ENCODE measurements around the gene CELF1. TPM values are rescaled to one million over a fixed set of nuclear protein-coding genes. Genes with fewer than 3 reads are reported as not detected.
"Not testable (repeated sequence)": the region's sequence is repeated elsewhere in the genome, so short reads cannot be mapped to it uniquely, and the experiment has no call there.

Gene CELF1
- total RNA-seq, 2 experiments from 2014 or later, result 108 to 118 TPM

DNA sequence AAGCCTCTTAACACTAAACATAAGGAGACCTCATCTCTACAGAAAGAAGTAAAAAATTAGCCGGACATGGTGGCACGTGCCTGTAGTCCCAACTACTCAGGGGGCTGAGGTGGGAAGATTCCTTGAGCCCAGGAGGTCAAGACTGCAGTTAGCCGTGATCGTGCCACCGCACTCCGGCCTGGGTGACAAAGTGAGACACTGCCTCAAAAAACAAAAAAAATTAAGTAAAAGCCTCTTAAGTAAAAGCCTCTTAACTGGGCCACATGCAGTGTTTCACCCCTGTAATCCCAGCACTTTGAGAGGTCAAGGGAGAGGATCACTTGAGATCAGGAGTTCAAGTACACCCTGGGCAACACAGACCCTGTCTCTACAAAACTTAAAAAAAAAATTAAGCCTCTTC is 25.7 kb downstream of the CELF1 start:
- Mint-ChIP-seq H3K36me3 (peaks cover 4% of the 10 kb centered on the region), H3K9me3 (ENCODE audit: low read depth) (no peaks in the 10 kb centered on the region), H3K27ac (no peak overlapping the region), H3K4me3 (no peak overlapping the region), H3K4me1 (peaks cover 37% of the 10 kb centered on the region), H3K27me3 (no peaks in the 10 kb centered on the region)
- no peak for DNase-seq
- CTCF ChIA-PET, result no interaction called here
- ATAC-seq, result no peak

DNA sequence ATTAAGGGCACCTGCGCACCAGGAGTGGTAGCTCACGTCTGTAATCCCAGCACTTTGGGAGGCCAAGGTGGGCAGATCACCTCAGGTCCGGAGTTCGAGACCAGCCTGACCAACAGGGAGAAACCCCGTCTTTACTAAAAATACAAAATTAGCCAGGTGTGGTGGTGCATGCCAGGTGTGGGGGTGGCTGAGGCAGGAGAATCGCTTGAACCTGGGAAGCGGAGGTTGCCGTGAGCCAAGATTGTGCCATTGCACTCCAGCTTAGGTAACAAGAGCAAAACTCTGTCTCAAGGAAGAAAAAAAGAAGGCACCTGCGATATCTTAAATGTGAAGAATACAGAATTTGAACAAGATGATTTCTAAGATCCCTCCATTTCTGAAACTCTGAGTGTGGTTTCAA is 26.9 kb downstream of the CELF1 start:
- H3K27me3 Mint-ChIP-seq; ATAC-seq; H3K4me3 Mint-ChIP-seq; H3K36me3 Mint-ChIP-seq; H3K9me3 Mint-ChIP-seq (ENCODE audit: low read depth); CTCF ChIA-PET; H3K27ac Mint-ChIP-seq; DNase-seq: not testable (repeated sequence)
- peaks cover 40% of the 10 kb centered on the region for H3K4me1 Mint-ChIP-seq

DNA sequence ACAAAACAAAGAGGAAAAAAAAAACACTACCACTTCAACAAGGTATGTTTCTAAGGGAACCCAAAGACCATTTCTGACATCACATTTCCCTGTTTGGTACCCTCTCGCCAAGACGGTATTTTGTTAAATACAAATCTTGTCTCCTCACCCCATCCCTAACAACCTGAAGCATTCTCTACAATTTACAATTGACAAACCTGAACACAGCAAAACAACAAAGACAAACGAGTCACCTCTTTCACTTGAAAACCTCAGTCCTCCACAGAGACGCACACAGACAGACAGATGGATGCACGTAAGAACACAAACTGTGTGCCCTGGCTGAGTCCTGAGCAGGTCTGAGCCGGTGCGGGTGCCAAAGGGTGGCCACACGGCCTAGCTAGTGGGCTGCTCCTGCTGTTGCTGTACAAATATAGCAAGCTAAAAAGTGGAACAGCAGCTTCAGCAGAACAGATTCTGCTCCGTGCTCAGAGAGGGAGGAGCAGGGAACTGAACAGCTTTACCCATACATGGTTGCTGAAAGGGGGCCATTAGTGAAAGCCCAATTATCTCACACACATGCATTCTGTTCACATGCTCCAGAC is 28.5 kb downstream of the CELF1 start:
- Mint-ChIP-seq H3K27me3 (no peaks in the 10 kb centered on the region), H3K9me3 (ENCODE audit: low read depth) (no peaks in the 10 kb centered on the region), H3K4me1 (peaks cover 44% of the 10 kb centered on the region), H3K27ac (peak overlapping the region; percentile 69), H3K36me3 (peaks cover 5% of the 10 kb centered on the region), H3K4me3 (no peak overlapping the region)
- CTCF ChIA-PET, result interaction anchor here (0.8 to 1.0 kb wide), 3 partner anchors 12 to 150 kb away, joined by 3 to 4 read pairs (median 3); no protein-coding TSS in a partner anchor
- DNase-seq (no peak), ATAC-seq (peak; percentile 51)

DNA sequence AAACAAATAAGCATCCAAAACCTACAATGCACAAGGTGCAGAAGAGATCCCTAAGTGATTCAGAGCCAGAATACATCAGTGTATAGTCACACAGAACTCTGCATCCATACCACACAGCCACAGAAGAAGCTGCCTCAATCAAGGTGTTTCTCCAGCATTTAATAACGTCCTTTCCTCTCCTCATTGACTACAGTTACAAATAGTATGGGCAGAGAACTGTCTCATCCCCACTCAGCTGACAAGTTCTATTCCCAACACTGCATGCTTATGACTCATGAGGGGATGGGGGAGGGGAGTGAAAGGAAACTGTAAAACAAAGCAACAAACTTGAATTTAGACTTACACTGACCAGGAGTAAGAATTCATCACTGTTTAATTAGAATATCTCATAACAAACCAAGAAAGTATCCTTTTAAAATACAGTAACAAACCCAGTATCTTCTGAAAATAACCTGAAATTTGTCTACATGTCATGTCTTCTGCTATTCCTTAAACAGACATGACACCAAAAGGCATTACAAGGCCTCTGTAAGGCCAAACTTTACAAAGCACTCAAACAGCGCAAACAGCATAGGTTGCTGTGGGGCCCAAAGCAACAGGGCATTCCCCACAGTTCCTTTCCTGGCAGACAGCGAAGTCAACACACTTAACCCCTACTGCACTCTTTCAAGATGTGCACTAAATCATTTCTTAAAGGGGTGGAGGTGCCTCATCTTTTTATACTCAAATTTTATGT is 29.3 kb downstream of the CELF1 start:
- DNase-seq, result no peak
- Mint-ChIP-seq H3K4me3 (no peak overlapping the region), H3K36me3 (peaks cover 5% of the 10 kb centered on the region), H3K4me1 (peaks cover 50% of the 10 kb centered on the region), H3K27me3 (no peaks in the 10 kb centered on the region), H3K27ac (peak overlapping the region; percentile 60), H3K9me3 (ENCODE audit: low read depth) (no peaks in the 10 kb centered on the region)
- peak; percentile 62 for ATAC-seq
- CTCF ChIA-PET, result interaction anchor here (0.8 to 0.9 kb wide), 2 partner anchors 11 to 15 kb away, joined by 3 read pairs; no protein-coding TSS in a partner anchor

DNA sequence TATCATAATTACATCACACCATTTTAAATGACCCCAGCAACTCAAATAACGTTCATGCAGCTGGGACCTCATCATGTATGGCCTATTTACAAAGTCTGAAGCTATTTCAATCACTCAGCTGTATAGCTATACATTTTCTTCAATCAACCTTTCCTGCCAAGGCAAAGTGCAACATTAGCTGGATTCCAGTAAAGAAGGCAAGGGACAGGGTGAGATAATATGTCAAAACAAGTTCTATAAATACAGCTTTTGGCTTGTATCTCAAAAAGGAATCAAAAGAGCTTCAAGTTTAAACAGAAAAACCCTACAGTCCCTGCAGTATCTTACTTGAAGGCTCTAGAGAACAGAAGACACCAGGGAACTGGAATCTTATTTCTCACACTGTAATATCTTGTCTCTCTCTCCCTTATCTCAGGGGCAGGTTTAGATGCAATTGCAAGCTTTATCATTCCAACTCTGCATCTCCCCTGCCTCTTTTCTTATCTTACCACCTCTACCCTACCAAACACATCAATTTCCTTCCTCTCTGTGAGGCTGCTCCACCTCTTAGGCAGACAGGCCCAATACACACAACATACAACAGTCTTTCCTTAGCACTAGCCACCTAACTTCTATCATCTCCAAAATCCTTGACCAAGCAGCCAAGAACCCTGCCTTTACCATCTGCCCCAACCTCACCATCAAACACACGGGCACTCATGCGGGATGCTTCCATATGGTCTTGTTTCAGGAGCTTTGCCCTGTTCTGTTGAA is 34.5 kb downstream of the CELF1 start:
- no peak overlapping the region for H3K4me3 Mint-ChIP-seq
- ATAC-seq (no peak), DNase-seq (no peak)
- CTCF ChIA-PET, result interaction anchor here (0.5 to 1.7 kb wide), 5 partner anchors 12 to 340 kb away, joined by 3 to 4 read pairs (median 4); no protein-coding TSS in a partner anchor
- peaks cover 51% of the 10 kb centered on the region for H3K4me1 Mint-ChIP-seq
- H3K36me3 Mint-ChIP-seq, result peaks cover 15% of the 10 kb centered on the region
- H3K27me3 Mint-ChIP-seq, result no peaks in the 10 kb centered on the region
- peak overlapping the region; percentile 50 for H3K27ac Mint-ChIP-seq
- H3K9me3 Mint-ChIP-seq (ENCODE audit: low read depth), result no peaks in the 10 kb centered on the region

DNA sequence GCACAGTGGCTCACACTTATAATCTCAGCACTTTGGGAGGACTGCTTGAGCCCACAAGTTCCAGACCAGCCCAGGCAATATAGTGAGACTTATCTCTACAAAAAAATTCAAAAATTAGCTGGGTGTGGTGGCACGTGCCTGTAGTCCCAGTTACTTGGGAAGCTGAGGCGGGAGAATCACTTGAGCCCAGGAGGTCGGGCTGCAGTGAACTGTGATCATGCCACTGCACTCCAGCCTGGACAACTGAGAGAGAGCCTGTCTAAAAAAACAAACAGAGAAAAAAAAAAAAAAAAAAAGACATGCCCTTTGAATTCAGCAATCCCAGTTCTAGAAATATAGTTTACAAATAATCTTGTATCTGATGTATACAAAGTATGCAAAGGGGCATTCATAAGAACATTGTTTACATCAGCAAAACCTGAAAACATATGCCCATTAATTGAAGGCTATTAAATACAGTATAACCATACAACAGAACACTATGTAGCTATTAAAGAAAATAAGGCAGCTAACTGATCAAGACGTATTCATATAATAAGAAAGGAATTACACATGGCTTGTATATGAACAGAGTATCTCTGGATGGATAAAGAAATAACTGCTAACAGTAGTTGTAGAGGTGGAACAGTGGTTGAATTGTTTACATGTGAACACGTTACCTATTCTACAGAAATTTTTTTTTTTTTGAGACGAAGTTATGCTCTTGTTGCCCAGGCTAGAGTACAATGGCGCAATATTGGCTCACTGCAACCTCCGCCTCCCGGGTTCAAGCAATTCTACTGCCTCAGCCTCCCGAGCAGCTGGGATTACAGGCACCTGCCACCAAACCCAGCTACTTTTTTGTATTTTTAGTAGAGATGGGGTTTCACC is 35.7 kb downstream of the CELF1 start:
- CTCF ChIA-PET, result interaction anchor here (0.5 to 1.6 kb wide), 3 partner anchors 11 to 342 kb away, joined by 3 to 4 read pairs (median 4); no protein-coding TSS in a partner anchor
- H3K27ac Mint-ChIP-seq, result no peak overlapping the region
- peaks cover 50% of the 10 kb centered on the region for H3K4me1 Mint-ChIP-seq
- no peak overlapping the region for H3K4me3 Mint-ChIP-seq
- no peaks in the 10 kb centered on the region for H3K27me3 Mint-ChIP-seq
- no peaks in the 10 kb centered on the region for H3K9me3 Mint-ChIP-seq (ENCODE audit: low read depth)
- peaks cover 15% of the 10 kb centered on the region for H3K36me3 Mint-ChIP-seq
- ATAC-seq (no peak), DNase-seq (no peak)

DNA sequence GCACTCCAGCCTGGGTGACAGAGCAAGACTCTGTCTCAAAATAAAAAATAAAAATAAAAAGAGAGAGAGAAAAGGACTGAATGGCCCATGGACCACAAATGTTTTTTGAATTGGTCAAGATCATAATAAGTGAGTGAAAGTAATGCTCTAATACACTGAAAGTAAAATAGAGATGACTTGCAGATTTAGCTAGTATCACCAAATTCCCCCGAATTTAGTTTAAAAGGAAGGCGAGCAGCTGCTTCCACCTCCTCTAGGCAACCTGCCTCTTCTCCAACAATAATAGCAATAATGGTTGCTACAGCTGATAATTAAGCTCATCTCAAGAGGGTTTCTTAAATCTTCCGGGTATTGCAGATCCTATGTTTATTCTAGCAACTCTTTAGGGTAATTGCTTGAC is 36.8 kb downstream of the CELF1 start:
- CTCF ChIA-PET, result no interaction called here
- peaks cover 48% of the 10 kb centered on the region for H3K4me1 Mint-ChIP-seq
- H3K4me3 Mint-ChIP-seq, result no peak overlapping the region
- no peak for ATAC-seq
- no peaks in the 10 kb centered on the region for H3K9me3 Mint-ChIP-seq (ENCODE audit: low read depth)
- H3K27me3 Mint-ChIP-seq, result no peaks in the 10 kb centered on the region
- no peak overlapping the region for H3K27ac Mint-ChIP-seq
- DNase-seq, result no peak
- peaks cover 15% of the 10 kb centered on the region for H3K36me3 Mint-ChIP-seq

DNA sequence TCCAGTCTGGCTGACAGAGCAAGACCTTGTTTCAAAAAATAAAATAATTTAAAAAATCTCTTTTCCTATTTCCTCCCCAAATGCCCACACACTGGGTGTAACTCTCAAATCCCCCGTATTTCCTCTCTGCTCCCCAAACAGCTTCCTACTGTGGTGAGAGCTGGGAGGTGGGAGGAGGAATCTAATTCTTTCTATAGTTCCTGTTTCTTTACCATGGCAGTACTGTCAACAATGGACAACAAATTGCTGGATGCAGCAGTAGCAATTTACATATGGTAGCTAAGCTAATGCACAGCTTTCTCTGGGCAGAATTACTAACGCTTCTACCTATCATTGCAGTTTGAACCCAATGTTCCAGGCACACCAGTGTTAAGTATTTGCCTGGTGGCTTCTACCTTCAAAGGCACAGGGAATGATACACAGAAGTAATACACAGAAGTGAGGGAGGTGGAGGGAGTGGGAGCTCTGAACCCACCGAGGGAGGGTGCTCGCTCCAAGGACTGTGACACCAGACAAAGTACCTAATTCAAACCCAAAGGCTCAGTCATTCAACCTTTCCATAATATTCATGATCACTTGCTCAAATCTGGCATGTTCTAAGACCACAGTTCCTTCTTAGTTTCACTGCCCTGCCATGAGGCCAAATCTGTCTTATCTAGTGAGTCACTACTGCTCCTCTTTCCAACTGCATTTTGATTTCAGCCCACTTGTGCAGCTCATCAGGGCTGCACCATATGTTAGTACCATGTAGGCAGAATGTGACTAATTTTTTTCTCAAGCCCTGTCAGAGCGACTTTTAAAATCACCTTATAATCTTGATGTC is 37.9 kb downstream of the CELF1 start:
- peaks cover 13% of the 10 kb centered on the region for H3K36me3 Mint-ChIP-seq
- no peak overlapping the region for H3K4me3 Mint-ChIP-seq
- H3K27ac Mint-ChIP-seq, result peak overlapping the region; percentile 66
- DNase-seq, result no peak
- no peaks in the 10 kb centered on the region for H3K27me3 Mint-ChIP-seq
- H3K9me3 Mint-ChIP-seq (ENCODE audit: low read depth), result no peaks in the 10 kb centered on the region
- H3K4me1 Mint-ChIP-seq, result peaks cover 48% of the 10 kb centered on the region
- ATAC-seq, result peak; percentile 72
- CTCF ChIA-PET, result no interaction called here

DNA sequence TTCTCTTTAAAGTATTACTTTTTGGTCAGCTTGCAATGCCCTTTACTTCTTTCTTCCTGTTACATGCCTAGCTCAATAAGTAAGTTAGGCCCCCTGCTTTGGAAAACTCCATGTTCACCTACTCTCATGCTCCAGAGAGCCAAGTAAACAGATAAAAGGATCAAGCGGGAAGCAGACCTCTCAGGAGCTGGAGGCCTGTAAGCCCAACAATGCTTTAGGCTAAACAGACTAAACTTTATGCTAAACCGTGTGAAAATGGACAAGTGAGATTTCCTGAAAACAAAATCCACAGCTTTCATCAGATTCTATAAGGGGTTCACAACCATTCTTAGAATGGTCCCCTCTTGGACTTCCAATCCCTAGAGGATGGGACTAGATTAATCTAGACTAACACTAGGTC is 40.2 kb downstream of the CELF1 start:
- H3K27ac Mint-ChIP-seq, result no peak overlapping the region
- CTCF ChIA-PET, result interaction anchor here (0.8 to 1.4 kb wide), 4 partner anchors 9 to 139 kb away, joined by 3 read pairs; no protein-coding TSS in a partner anchor
- H3K4me3 Mint-ChIP-seq, result no peak overlapping the region
- no peaks in the 10 kb centered on the region for H3K9me3 Mint-ChIP-seq (ENCODE audit: low read depth)
- H3K27me3 Mint-ChIP-seq, result no peaks in the 10 kb centered on the region
- peaks cover 56% of the 10 kb centered on the region for H3K4me1 Mint-ChIP-seq
- DNase-seq (no peak), ATAC-seq (no peak)
- peaks cover 9% of the 10 kb centered on the region for H3K36me3 Mint-ChIP-seq

DNA sequence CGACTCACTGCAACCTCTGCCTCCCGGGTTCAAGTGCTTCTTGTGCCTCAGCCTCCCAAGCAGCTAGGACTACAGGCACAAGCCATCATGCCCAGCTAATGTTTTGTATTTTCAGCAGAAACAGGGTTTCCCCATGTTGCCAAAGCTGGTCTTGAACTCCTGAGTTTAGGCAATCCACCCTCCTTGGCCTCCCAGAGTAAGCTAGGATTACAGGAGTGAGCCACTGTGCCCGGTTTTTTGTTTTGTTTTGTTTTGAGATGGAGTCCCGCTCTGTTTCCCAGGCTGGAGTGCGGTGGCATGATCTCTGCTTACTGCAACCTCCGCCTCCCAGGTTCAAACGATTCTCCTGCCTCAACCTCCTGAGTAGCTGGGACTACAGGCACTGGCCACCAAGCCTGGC is 41.0 kb downstream of the CELF1 start:
- no peak for ATAC-seq
- Mint-ChIP-seq H3K9me3 (ENCODE audit: low read depth) (no peaks in the 10 kb centered on the region), H3K27ac (no peak overlapping the region), H3K27me3 (no peaks in the 10 kb centered on the region), H3K36me3 (peaks cover 9% of the 10 kb centered on the region), H3K4me3 (no peak overlapping the region), H3K4me1 (peaks cover 59% of the 10 kb centered on the region)
- CTCF ChIA-PET, result interaction anchor here (0.6 to 1.0 kb wide), 3 partner anchors 58 to 100 kb away, joined by 3 to 4 read pairs (median 3); no protein-coding TSS in a partner anchor
- no peak for DNase-seq

DNA sequence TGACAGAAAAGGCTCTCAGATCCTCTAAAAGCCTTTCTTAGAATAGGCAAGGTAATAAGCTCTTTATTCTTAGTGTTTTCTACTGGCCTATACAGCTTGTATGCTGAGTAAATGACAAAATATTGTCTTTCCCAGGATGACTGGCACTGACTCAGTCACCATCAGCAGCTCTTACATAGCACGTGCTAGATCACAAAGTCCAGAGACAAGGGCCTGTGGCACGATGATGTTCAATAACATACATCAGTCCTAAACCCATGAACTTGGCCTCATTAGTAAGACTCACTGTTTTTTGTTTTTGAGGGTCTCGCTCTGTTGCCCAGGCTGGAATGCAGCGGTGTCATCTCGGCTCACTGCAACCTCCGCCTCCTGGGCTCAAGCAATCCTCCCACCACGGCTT is 42.7 kb downstream of the CELF1 start:
- H3K9me3 Mint-ChIP-seq (ENCODE audit: low read depth), result no peaks in the 10 kb centered on the region
- H3K27ac Mint-ChIP-seq, result no peak overlapping the region
- peaks cover 8% of the 10 kb centered on the region for H3K36me3 Mint-ChIP-seq
- ATAC-seq (no peak), DNase-seq (no peak)
- no peak overlapping the region for H3K4me3 Mint-ChIP-seq
- no peaks in the 10 kb centered on the region for H3K27me3 Mint-ChIP-seq
- peaks cover 60% of the 10 kb centered on the region for H3K4me1 Mint-ChIP-seq
- CTCF ChIA-PET, result interaction anchor here (0.8 to 1.5 kb wide), 5 partner anchors 12 to 136 kb away, joined by 3 to 5 read pairs (median 3); no protein-coding TSS in a partner anchor

DNA sequence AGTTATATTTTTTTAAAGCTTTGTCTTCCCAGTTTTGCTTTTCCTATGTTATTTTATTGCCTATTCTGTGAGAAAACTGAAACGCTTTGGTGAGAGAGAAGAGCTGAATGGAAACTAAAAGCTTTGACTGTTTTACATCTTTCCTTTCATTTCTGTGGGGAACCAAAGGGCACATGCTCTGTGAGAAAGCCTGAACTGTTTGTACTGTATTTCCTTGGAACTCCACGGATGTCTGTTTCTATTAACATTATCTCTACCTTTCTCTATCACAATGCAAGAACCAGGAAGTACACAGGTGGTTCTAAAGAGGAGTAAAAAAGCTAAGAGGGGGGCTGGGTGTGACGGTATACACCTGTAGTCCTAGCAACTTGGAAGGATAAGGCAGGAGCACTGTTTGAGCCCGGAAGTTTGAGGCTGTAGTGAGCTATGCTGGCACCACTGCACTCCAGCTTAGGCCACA is 43.8 kb downstream of the CELF1 start:
- CTCF ChIA-PET, result interaction anchor here (0.7 to 1.5 kb wide), 5 partner anchors 15 to 135 kb away, joined by 3 to 5 read pairs (median 3); partner anchors contain the start of gene PTPMT1
- no peak for DNase-seq
- no peak overlapping the region for H3K27ac Mint-ChIP-seq
- no peak overlapping the region for H3K4me3 Mint-ChIP-seq
- ATAC-seq, result no peak
- H3K27me3 Mint-ChIP-seq, result no peaks in the 10 kb centered on the region
- H3K4me1 Mint-ChIP-seq, result peaks cover 58% of the 10 kb centered on the region
- H3K36me3 Mint-ChIP-seq, result peaks cover 4% of the 10 kb centered on the region
- H3K9me3 Mint-ChIP-seq (ENCODE audit: low read depth), result no peaks in the 10 kb centered on the region

Measured in activated CD8-positive, alpha-beta memory T cell treated with anti-CD3 and anti-CD28 coated beads, Interleukin-2, amount 10 ng/mL, durations not matched to agents 7 days and 5 days (primary cell).